Measurements from ENCODE around the gene MRPL10. TPM values are rescaled to one million over a fixed set of nuclear protein-coding genes. Genes with fewer than 3 reads are reported as not detected.

Gene MRPL10
- total RNA-seq, 1 experiment from 2014 or later: 49.3 TPM

GRCh38 chr17:47810200-47810821 is 21.0 kb downstream of the MRPL10 start:
- Mint-ChIP-seq H3K27ac (ENCODE audit: low read depth, unreplicated experiment) (peak overlapping the region; percentile 68), H3K36me3 (ENCODE audit: insufficient read depth, unreplicated experiment) (peaks cover 1% of the 10 kb centered on the region), H3K27me3 (ENCODE audit: insufficient read depth, unreplicated experiment) (no peaks in the 10 kb centered on the region), H3K4me1 (ENCODE audit: insufficient read depth, unreplicated experiment) (peaks cover 23% of the 10 kb centered on the region), H3K4me3 (ENCODE audit: unreplicated experiment) (no peak overlapping the region), H3K9me3 (ENCODE audit: unreplicated experiment) (no peaks in the 10 kb centered on the region)
- CTCF ChIA-PET: interaction anchor here (0.7 to 1.2 kb wide), 3 partner anchors 21 to 156 kb away, joined by 3 to 4 read pairs (median 4); partner anchors contain the start of genes LRRC46 and MRPL10
- POLR2A ChIA-PET: interaction anchor here (0.6 to 1.3 kb wide), 3 partner anchors 79 to 147 kb away, joined by 3 to 4 read pairs (median 3); no protein-coding TSS in a partner anchor
- TF ChIP-seq, protein P1, sequence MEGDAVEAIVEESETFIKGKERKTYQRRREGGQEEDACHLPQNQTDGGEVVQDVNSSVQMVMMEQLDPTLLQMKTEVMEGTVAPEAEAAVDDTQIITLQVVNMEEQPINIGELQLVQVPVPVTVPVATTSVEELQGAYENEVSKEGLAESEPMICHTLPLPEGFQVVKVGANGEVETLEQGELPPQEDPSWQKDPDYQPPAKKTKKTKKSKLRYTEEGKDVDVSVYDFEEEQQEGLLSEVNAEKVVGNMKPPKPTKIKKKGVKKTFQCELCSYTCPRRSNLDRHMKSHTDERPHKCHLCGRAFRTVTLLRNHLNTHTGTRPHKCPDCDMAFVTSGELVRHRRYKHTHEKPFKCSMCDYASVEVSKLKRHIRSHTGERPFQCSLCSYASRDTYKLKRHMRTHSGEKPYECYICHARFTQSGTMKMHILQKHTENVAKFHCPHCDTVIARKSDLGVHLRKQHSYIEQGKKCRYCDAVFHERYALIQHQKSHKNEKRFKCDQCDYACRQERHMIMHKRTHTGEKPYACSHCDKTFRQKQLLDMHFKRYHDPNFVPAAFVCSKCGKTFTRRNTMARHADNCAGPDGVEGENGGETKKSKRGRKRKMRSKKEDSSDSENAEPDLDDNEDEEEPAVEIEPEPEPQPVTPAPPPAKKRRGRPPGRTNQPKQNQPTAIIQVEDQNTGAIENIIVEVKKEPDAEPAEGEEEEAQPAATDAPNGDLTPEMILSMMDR (IDR thresholded peaks at IDR 0.05; ENCODE audit: unreplicated experiment): no peak
- DNase-seq (ENCODE audit: unreplicated experiment): peak; percentile 88
- intact Hi-C loops (cut with micrococcal nuclease): no loop called here
- BruUV-seq (replicated peaks): no TSS peak

DNA sequence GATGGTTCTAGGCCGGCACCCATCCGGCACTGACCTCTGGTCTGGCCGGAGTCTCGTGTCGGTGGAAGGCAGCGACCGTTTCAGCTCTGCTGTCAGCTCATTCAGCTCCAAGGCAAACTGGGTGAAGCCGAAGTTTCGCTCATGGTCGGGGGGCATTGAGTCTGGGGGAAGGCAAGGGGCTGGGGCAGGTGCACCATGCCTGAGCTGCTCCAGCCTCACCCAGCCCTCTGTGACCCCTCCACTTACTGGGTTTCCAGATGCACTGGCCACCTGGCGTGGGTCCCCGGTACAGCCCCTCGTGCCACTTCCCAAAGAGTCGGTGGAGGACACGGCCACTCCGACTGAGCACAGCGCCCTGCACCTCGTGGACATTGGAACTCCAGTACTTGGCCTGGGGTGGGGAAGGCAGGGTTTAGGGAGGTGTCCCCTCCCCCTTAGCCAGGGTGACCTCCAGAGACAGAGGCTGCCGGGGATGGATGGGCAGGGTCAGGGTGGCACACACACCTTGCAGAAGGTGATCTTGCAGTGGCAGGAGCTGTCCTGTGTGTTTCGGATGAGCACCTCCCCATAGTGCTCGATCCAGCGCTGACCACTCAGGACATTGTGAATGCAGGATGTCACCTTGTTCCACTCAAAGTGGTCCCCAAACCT is 22.4 kb downstream of the MRPL10 start:
- no peaks in the 10 kb centered on the region for H3K9me3 Mint-ChIP-seq (ENCODE audit: unreplicated experiment)
- peaks cover 23% of the 10 kb centered on the region for H3K4me1 Mint-ChIP-seq (ENCODE audit: insufficient read depth, unreplicated experiment)
- H3K27me3 Mint-ChIP-seq (ENCODE audit: insufficient read depth, unreplicated experiment): no peaks in the 10 kb centered on the region
- TF ChIP-seq, protein P1 (IDR thresholded peaks at IDR 0.05; ENCODE audit: unreplicated experiment): no peak
- no TSS peak for BruUV-seq (replicated peaks)
- CTCF ChIA-PET: interaction anchor here (0.6 kb wide), 1 partner anchor 285 kb away, joined by 3 read pairs; no protein-coding TSS in a partner anchor
- no peak overlapping the region for H3K4me3 Mint-ChIP-seq (ENCODE audit: unreplicated experiment)
- no peaks in the 10 kb centered on the region for H3K36me3 Mint-ChIP-seq (ENCODE audit: insufficient read depth, unreplicated experiment)
- no peak for DNase-seq (ENCODE audit: unreplicated experiment)
- intact Hi-C loops (cut with micrococcal nuclease): no loop called here
- no peak overlapping the region for H3K27ac Mint-ChIP-seq (ENCODE audit: low read depth, unreplicated experiment)
- POLR2A ChIA-PET: no interaction called here

DNA sequence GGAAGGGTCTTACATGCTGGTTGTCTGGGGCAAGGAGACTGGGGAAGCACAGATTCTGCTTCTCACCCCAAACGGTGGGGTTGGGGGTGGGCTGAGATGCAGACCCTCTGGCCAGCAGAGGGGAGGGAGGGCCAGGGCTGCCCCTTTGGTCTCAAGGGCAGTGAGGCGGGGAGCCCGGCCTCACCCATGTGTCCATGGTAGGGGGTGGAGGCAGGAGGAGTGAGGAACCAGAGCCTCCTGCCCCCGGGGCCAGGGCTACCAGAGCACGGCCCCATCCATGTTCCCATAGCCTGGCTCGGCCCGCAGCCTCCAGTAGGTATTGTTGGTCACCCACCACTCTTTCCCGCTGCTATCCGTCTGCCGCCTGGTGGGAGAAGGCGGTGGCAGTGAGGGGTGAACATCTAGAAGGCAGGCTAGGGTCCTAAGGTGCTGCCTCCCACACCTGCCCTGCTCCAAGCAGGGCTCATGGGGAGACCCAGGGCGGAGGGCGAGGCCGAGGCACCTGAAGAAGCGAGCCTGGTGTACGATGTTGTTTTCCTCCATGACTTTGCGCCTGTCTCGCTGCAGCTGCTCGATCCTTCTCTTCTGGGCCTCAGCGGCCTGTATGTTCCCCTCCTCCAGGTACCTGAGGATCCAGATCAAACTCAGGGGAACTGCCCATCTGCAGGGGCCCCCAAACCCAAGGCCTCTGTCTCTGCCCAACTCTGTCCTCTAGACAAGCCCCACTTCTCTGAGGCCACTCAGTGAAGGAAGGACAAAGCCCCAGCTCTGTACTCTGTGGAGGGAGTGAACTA is 23.1 kb downstream of the MRPL10 start:
- no peak overlapping the region for H3K27ac Mint-ChIP-seq (ENCODE audit: low read depth, unreplicated experiment)
- H3K27me3 Mint-ChIP-seq (ENCODE audit: insufficient read depth, unreplicated experiment): no peaks in the 10 kb centered on the region
- ChIA-PET POLR2A (no interaction called here), CTCF (interaction anchor here (0.6 kb wide), 2 partner anchors 28 to 286 kb away, joined by 3 read pairs; no protein-coding TSS in a partner anchor)
- TF ChIP-seq, protein P1 (IDR thresholded peaks at IDR 0.05; ENCODE audit: unreplicated experiment): no peak
- intact Hi-C loops (cut with micrococcal nuclease): no loop called here
- DNase-seq (ENCODE audit: unreplicated experiment): no peak
- no peaks in the 10 kb centered on the region for H3K9me3 Mint-ChIP-seq (ENCODE audit: unreplicated experiment)
- no TSS peak for BruUV-seq (replicated peaks)
- no peak overlapping the region for H3K4me3 Mint-ChIP-seq (ENCODE audit: unreplicated experiment)
- peaks cover 23% of the 10 kb centered on the region for H3K4me1 Mint-ChIP-seq (ENCODE audit: insufficient read depth, unreplicated experiment)
- no peaks in the 10 kb centered on the region for H3K36me3 Mint-ChIP-seq (ENCODE audit: insufficient read depth, unreplicated experiment)

GRCh38 chr17:47807421-47807820 is 23.9 kb downstream of the MRPL10 start:
- TF ChIP-seq, protein P1 (IDR thresholded peaks at IDR 0.05; ENCODE audit: unreplicated experiment): no peak
- no peaks in the 10 kb centered on the region for H3K9me3 Mint-ChIP-seq (ENCODE audit: unreplicated experiment)
- ChIA-PET CTCF (interaction anchor here (0.6 kb wide), 1 partner anchor 27 kb away, joined by 3 read pairs; no protein-coding TSS in a partner anchor), POLR2A (no interaction called here)
- no peaks in the 10 kb centered on the region for H3K27me3 Mint-ChIP-seq (ENCODE audit: insufficient read depth, unreplicated experiment)
- no peak overlapping the region for H3K27ac Mint-ChIP-seq (ENCODE audit: low read depth, unreplicated experiment)
- intact Hi-C loops (cut with micrococcal nuclease): no loop called here
- peaks cover 23% of the 10 kb centered on the region for H3K4me1 Mint-ChIP-seq (ENCODE audit: insufficient read depth, unreplicated experiment)
- no peak overlapping the region for H3K4me3 Mint-ChIP-seq (ENCODE audit: unreplicated experiment)
- no peaks in the 10 kb centered on the region for H3K36me3 Mint-ChIP-seq (ENCODE audit: insufficient read depth, unreplicated experiment)
- BruUV-seq (replicated peaks): no TSS peak
- DNase-seq (ENCODE audit: unreplicated experiment): no peak
